ENCODE measurements around the gene INPP4B.
A peak's percentile ranks its signal among the peaks of the same experiment; 100 is the strongest.

Gene INPP4B

DNA sequence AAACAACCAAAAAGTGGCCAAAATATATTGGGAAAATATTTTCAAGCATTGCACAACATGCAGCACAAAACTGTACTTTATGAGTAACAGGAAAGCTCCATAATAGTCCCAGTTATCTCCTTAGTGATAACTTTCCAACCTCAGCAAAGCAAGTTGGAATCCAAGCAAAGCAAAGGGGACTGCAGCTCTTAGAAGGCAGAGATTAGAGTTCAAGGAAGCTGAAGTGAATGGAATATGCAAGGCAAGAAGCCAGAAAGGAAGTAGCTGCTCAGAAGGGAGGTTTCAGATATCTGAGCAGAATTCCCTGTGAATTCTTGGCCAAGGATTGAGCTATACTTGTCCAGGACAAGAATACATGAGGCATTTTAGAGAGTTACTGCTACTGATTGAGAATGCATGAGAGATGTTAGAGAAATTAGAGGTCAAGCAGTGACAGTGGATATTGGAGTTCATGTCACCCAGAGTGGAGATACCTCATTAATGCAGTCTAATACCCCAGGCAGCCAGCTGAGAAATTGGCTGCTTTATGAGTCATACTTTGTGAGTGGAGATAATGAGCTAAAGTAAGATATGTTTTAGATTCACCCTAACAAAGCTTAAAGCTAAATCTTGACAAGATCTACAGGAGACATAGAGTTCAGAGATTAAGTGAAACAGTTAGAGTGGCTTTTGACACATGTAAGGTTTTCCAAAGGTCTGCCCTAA lies 102.8 kb downstream of the INPP4B start:
- no peak for DNase-seq (ENCODE audit: insufficient read length, low spot score)
- FAIRE-seq: no peak

DNA sequence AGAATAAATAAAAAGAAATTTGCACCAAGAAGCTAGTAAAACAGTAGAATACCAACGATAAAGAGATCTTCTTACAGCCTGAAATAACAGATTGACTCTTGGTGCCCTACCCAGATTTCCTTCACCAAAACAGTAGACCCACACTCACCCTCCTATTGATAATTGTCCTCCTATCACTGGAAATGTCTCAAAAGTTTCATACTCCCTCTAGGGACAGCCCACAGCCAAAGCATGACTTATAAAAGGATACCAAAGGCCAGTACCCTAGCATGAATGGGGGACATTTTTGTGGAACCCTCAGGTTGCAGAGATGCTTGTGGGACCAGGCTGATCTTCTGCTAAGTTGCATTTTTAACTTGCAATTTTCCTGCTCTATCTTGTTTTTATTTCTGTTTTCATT lies 104.1 kb downstream of the INPP4B start:
- DNase-seq (ENCODE audit: insufficient read length, low spot score) (no peak), FAIRE-seq (no peak)

DNA sequence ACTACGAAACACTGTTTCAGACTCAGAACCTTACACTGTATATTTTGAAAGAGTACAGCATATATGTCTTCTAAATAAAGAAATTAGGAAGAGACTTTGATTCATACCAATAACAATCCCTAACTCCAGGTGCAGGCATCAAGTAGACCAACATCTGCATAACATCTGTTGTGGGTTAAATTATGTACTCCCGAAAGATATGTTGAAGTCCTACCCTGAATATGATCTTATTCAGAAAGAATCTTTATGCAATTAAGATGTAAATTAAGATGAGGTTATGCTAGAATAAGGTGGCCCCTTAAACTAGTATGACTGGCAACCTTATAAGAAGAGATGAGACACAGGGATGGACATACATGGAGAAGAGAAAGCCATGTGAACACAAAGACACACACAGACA lies 117.9 kb downstream of the INPP4B start:
- no peak for FAIRE-seq

GRCh38 chr4:142727149-142727548 lies 119.0 kb downstream of the INPP4B start:
- DNase-seq (ENCODE audit: insufficient read length, low spot score): no peak
- FAIRE-seq: no peak

More for the DNA sequence above, 117.9 kb downstream of the INPP4B start:
- DNase-seq (ENCODE audit: insufficient read length, low spot score): no peak

DNA sequence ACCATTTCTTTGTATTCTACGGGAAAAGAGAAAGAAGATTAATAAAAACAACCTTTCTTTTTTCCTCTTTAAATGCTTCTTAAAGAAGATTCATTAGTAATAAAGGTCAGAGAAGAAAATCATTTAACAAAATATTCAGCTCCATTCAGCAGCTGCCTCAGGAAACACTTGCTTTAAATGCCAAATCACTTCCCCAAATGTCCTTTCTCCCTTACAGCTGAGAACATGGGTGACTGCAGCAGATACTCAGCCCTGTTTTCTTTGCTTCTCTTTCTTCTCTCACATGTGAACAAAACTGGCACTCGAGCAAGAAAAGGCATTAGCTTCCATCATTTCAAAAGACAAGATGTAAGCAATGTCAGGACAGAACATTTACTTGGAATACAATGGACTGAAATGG lies 120.2 kb downstream of the INPP4B start:
- FAIRE-seq (no peak), DNase-seq (ENCODE audit: insufficient read length, low spot score) (no peak)

DNA sequence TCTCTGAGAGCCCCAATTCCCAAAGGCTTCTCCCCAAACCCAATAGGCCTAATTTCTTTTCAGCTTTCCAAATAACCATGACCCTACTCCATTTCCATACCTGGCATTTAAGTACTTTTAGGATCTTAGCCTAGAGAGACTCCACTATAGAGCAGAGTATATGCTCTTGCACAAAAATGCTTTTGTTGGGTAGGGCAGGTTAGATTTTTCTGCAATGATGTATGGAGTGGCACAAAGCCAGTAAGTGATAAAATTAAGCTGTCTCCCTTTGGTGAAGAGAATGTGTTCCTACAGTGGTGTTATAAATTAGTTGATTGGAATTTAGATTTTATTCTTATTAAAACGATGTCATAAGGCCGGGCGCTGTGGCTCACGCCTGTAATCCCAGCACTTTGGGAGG lies 124.9 kb downstream of the INPP4B start:
- FAIRE-seq (no peak), DNase-seq (ENCODE audit: insufficient read length, low spot score) (no peak)

GRCh38 chr4:142719854-142720541 lies 126.1 kb downstream of the INPP4B start:
- peak; percentile 25 for DNase-seq (ENCODE audit: insufficient read length, low spot score)
- FAIRE-seq: no peak

DNA sequence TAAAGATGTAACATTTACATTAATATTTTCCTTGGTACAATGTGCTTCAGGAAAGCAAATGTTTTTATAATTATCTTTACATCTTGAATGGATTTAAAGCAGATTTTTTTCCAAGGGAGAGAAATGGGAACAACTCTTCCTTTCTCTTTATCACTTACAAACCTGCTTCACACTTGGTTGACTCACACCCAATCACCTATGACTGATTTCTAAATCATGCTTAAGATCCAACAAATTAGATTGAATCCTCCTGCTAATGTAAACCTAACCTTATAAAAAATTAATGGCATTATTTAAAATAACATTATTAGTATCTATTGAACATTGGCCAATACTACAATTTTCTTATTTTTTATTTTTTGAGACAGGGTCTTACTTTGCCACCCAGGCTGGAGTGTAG lies 127.1 kb downstream of the INPP4B start:
- FAIRE-seq (no peak), DNase-seq (ENCODE audit: insufficient read length, low spot score) (no peak)

DNA sequence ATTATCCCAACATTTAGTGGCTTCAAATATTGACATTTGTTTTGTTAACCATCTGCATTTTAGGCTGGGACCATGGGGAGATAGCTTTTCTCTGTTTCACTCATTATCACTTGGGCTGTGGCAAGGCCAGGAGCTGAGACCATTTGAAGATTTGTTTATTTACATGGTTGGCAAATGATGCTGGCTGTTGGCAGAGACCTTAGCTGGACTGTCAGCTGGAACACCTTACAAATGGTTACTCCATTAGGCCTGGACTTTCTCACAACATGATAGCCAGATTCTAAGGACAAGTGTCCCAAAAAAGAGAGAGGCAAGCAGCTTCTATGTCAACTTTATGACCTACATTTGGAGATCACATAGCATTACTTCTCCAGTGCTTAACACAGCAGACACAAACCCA lies 130.4 kb downstream of the INPP4B start:
- FAIRE-seq: no peak
- no peak for DNase-seq (ENCODE audit: insufficient read length, low spot score)

GRCh38 chr4:142713282-142714030 lies 132.6 kb downstream of the INPP4B start:
- FAIRE-seq (no peak), DNase-seq (ENCODE audit: insufficient read length, low spot score) (no peak)

DNA sequence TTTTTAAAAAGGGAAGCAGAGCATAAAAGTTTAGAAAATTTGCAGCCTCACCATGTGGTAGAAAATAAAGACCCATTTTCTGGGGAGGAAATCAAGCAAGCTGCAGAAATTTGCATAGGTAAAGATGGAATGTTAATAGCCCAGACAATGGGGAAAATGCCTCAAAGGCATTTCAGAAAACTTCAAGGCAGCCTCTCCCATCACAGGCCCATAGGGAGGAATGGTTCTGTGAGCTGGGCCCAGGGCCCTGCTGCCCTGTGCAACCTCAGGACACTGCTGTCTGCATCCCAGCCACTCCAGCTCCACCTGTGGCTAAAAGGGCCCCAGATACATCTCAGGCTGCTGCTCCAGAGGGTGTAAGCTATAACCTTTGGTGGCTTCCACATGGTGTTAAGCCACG lies 137.9 kb downstream of the INPP4B start:
- DNase-seq (ENCODE audit: insufficient read length, low spot score) (no peak), FAIRE-seq (no peak)

GRCh38 chr4:142707401-142707800 lies 138.7 kb downstream of the INPP4B start:
- FAIRE-seq (no peak), DNase-seq (ENCODE audit: insufficient read length, low spot score) (no peak)

GRCh38 chr4:142706381-142706780 lies 139.7 kb downstream of the INPP4B start:
- DNase-seq (ENCODE audit: insufficient read length, low spot score) (no peak), FAIRE-seq (no peak)

GRCh38 chr4:142705820-142706219 lies 140.3 kb downstream of the INPP4B start:
- no peak for FAIRE-seq
- no peak for DNase-seq (ENCODE audit: insufficient read length, low spot score)

- FAIRE-seq (no peak), DNase-seq (ENCODE audit: insufficient read length, low spot score) (no peak)
Observed at GRCh38 chr4:142703694-142704309, 142.3 kb downstream of the INPP4B start.

DNA sequence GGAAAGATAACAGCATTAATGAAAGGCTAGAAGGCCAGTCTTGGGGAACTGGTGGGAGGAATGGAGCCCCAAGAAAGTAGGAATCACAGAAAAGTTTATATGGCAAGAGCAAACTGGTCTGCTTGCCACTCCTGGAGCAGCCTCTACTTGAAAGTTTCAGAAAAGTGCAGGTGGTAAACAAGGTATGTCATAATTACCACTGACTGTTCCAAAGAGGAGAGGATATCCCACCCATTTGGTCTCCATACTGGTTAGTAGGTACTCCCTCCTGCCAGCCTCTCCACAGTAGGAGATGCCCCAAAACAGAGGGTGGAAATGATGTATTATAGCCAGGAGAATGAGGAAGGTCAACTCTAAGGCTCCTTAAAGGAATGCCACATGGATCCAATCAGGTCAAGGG lies 145.1 kb downstream of the INPP4B start:
- DNase-seq (ENCODE audit: insufficient read length, low spot score): no peak
- FAIRE-seq: no peak

DNA sequence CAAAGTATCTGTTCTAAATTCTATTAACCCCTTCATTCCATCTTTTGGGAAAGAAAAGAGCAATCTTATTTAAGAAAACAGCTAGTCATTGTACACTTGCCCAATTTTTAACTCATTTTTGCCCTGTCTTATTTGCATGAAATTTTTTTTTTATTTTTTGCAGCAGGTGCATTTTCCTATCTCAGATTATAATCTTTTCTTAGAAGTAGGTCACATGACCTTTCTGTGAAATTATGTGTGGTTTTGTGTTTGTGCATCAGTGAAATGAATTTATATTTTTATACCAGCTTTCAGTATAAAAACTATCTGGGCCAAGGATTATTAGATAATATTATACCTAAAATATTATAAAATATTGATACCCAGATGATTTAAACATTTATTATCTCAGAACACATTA lies 145.6 kb downstream of the INPP4B start:
- DNase-seq (ENCODE audit: insufficient read length, low spot score) (no peak), FAIRE-seq (no peak)

DNA sequence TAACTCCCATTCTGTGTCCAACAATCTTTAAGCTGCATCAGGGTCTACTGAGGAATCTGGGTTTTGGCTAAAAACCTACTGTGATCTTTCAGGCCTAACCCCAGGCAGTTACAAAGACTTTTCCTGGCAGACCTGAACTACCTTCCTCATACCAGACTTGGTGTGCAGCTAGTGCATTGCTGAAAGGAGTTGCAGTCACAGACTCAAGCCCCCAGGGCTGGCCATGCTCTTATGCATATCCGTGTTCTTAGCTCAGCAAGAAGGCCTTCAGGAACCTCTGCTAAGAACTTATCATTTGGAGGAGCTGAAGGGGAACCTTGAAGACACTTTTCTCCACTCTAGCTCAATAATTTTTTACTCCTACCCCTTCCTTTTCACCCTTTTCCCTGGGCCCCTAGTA lies 147.5 kb downstream of the INPP4B start:
- no peak for FAIRE-seq
- DNase-seq (ENCODE audit: insufficient read length, low spot score): no peak

DNA sequence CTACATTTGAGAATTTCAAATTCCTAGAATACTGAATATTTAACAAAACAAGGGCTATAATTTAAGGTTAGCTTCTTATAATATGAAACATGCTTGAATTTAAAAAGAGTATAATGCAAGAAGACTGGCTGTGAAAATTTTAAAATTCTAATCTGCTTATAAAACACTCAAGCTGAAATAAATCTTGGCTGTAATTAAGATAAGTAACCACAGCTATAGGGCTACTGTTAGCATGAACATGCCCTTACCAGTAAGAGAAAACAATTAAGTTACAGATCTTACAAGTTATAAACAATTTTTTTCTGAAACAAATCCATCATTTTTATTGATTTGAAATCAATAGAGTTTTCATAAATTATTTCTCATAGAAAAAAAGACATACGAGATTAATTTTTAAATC lies 148.2 kb downstream of the INPP4B start:
- FAIRE-seq: no peak
- DNase-seq (ENCODE audit: insufficient read length, low spot score): no peak

DNA sequence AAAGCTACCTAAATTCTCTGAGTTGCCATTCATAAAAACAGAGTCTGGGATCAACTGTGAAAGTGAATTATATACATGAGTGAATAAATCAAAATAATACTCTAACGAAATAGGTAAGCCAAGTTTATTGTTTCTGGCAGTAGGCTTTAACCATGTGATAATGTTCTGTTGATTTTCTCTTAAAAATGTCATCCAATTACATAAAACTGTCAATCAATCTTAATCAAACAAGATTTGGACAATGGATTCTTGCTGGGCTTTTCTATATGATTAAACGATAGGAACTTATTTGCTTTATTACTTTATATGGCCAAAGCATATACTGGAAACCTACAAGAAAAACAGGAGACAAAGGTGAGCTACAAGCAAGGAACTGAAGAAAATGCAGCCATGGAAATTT lies 148.8 kb downstream of the INPP4B start:
- FAIRE-seq (no peak), DNase-seq (ENCODE audit: insufficient read length, low spot score) (no peak)

DNA sequence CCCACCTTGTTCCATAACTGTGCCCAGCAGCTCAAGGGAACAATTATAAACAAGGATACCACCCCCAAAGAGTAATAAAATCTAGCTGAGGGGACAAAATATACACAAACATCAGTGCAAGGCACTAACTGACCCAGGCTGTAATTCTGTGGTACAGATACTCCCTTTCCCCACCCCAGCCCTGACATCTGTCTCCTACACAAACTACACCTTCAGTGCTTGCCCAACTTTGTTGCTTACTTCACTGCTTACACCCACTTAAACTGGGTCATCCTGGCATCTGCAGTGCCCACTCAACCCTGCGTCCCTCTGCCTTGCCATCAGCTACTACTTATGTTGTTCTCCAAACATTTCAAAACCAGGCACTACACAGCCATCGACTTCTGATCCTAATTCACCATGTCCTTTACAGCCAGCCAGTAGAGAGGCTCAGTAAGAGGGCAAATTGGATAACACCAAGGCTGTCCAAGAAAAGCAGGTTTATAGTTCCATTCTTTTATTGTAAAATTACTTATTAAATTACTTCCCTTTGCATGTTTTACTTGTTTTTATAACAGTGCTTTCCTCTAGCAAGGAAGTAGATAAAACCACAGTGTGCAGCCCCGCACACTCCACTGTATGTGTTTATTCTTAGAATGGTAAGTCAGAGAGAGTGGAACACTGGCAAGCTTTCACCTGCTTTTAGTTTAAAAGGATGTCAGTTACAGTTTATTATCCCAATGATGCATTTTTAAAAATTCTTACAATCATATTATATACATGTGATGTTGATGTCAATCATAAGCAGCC lies 149.6 kb downstream of the INPP4B start:
- DNase-seq (ENCODE audit: insufficient read length, low spot score) (no peak), FAIRE-seq (no peak)

Measured in HTR-8/SVneo (cell line).